ENCODE results near the gene ZRANB3. TPM values are rescaled to one million over a fixed set of nuclear protein-coding genes. Genes with fewer than 3 reads are reported as not detected.

The ZRANB3 gene
- total and polyA plus RNA-seq, 10 of the 15 experiments (the other 5 are each of a cell fraction or from before 2014, with no cell fraction given) = 5.6 to 11.4 (median 9.9) TPM

DNA sequence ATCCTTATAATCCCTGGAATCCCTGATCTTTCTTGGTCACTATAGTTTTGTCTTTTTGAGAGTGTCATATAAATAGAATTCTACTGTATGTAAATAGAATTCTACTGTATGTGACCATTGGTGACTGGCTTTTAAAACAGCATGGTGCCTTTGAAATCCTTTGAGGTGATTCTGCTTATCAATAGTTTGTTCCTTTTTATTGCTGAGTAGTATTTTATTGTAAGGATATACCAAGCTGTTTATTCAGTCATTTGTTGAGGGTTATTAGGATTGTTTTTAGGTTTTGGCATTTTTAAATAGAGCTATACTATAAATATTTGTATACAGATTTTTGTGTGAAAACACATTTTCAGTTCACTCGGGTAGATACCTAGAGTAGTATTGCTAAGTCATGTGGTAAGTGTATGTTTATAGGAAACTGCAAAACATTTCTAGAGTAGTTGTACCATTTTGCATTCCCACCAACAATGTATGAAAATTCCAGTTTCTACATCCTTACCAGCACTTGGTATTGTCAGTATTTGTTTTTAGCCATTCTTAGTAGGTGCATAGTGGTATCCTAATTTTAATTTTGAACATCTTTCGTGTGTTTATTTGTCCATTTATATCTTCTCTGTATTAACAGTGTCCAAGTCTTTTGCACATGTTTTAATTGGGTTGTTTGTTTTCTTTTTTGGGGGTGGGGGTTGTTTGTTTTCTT lies 433.3 kb downstream of the ZRANB3 start:
- Histone ChIP-seq H3K9me3 (replicated peaks; ENCODE audit: control insufficient read depth, insufficient read depth, low read length) (no peaks in the 10 kb centered on the region), H3K27me3 (replicated peaks in 1 of 2; ENCODE audit: control insufficient read depth in 2 of 2, insufficient read depth in 2 of 2, low read length in 1 of 2) (no peaks in the 10 kb centered on the region), H4K20me1 (ENCODE audit: control insufficient read depth, insufficient read depth) (no peaks in the 10 kb centered on the region), H3K79me2 (ENCODE audit: control insufficient read depth, insufficient read depth, low read length) (no peaks in the 10 kb centered on the region), H3K9ac (ENCODE audit: control insufficient read depth, insufficient read depth, low read length) (no peak overlapping the region), H3K27ac (ENCODE audit: control insufficient read depth, insufficient read depth) (no peak overlapping the region), H3K4me3 (no peak overlapping the region), H3K4me2 (ENCODE audit: control insufficient read depth, insufficient read depth) (no peak overlapping the region), H3K36me3 (ENCODE audit: control insufficient read depth in 2 of 2, insufficient read depth in 2 of 2, low read length in 1 of 2) (peaks cover 0 to 18% of the 10 kb centered on the region in 2 experiments; a peak in 2 of 4 replicates), H2AFZ (ENCODE audit: control insufficient read depth, low read depth, low read length) (no peak overlapping the region), H3K4me1 (ENCODE audit: control insufficient read depth, insufficient read depth, low read length) (no peaks in the 10 kb centered on the region)
- no TSS peak for BruUV-seq (replicated peaks)
- WGBS (ENCODE audit: insufficient coverage, insufficient replicate concordance, low lambda C conversion rate, missing lambda C conversion rate) = 100% methylated on average over 2 of the region's 2 CpGs
- DNase-seq (ENCODE audit: low read depth, low spot score) (no peak), ATAC-seq (no peak), FAIRE-seq (no peak)
- TF ChIP-seq, protein P1, sequence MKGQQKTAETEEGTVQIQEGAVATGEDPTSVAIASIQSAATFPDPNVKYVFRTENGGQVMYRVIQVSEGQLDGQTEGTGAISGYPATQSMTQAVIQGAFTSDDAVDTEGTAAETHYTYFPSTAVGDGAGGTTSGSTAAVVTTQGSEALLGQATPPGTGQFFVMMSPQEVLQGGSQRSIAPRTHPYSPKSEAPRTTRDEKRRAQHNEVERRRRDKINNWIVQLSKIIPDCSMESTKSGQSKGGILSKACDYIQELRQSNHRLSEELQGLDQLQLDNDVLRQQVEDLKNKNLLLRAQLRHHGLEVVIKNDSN (IDR thresholded peaks at IDR 0.05; ENCODE audit: borderline replicate concordance, extremely low read length, insufficient read depth, low read depth, low read length) = no peak
- TF ChIP-seq POU2F2 (IDR thresholded peaks at IDR 0.05; ENCODE audit: borderline replicate concordance, low read depth, low read length) = no peak
- TF ChIP-seq KLF5 (IDR thresholded peaks at IDR 0.05; ENCODE audit: partially characterized antibody) = no peak
- TF ChIP-seq, protein P2, sequence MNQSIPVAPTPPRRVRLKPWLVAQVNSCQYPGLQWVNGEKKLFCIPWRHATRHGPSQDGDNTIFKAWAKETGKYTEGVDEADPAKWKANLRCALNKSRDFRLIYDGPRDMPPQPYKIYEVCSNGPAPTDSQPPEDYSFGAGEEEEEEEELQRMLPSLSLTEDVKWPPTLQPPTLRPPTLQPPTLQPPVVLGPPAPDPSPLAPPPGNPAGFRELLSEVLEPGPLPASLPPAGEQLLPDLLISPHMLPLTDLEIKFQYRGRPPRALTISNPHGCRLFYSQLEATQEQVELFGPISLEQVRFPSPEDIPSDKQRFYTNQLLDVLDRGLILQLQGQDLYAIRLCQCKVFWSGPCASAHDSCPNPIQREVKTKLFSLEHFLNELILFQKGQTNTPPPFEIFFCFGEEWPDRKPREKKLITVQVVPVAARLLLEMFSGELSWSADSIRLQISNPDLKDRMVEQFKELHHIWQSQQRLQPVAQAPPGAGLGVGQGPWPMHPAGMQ (IDR thresholded peaks at IDR 0.05; ENCODE audit: borderline replicate concordance) = no peak
- no peak for TF ChIP-seq IKZF1 (conservative IDR thresholded peaks at IDR 0.05)
- ChIA-PET POLR2A (interaction anchor here (1.2 kb wide), 1 partner anchor 18 kb away, joined by 3 read pairs; no protein-coding TSS in a partner anchor), CTCF (no interaction called here), SMC1A (ENCODE audit: uncharacterized antibody, unreplicated experiment) (no interaction called here), RAD21 (ENCODE audit: unreplicated experiment) (interaction anchor here (0.9 kb wide), 1 partner anchor 612 kb away, joined by 3 read pairs; no protein-coding TSS in a partner anchor)
- in situ Hi-C loops (cut with MboI) (no loop called here), intact Hi-C loops (cut with micrococcal nuclease; ENCODE audit: unreplicated experiment) (no loop called here)

All from GM12878 (cell line).